Bronchial epithelial cell (primary cell): ENCODE results near the gene FLT3LG. TPM values are rescaled to one million over a fixed set of nuclear protein-coding genes. Genes with fewer than 3 reads are reported as not detected.
"Not testable (repeated sequence)": the region's sequence is repeated elsewhere in the genome, so short reads cannot be mapped to it uniquely, and the experiment has no call there.

Experiments
- DNase-seq: peaks from one replicate; pipeline ENCODE4 v3.0.0-alpha.2; 2010; ENCODE audit warnings: low read depth
- FAIRE-seq: peaks from 2 replicates; lab custom pipeline; 2011; peaks lifted over from hg19 to GRCh38; lab: Jason Lieb, UNC
- H3K27me3 ChIP-seq: 2 replicates; pipeline ENCODE4 v1.5.1; 2011; ENCODE audit warnings: low read length; ENCODE audit not compliant: control insufficient read depth, insufficient read depth
- H3K36me3 ChIP-seq: 2 replicates; pipeline ENCODE4 v1.5.1; 2011; ENCODE audit warnings: low read length; ENCODE audit not compliant: control insufficient read depth, insufficient read depth
- H3K4me3 ChIP-seq: 2 replicates; pipeline ENCODE4 v1.5.1; 2011; ENCODE audit warnings: mild to moderate bottlenecking, low read depth, low read length, control low read depth
- total RNA-seq: library from RNA; depleted of rRNA; stranded (reverse); fragments of >200 nt; gene quantifications from 2 replicates; pipeline ENCODE4 v1.2.1, GENCODE V29; 2014
- TF ChIP-seq, protein P1 (sequence below): IDR thresholded peaks from 2 replicates; pipeline ENCODE4 v1.5.1; 2011; ENCODE audit warnings: mild to moderate bottlenecking, moderate library complexity, low read length, control low read depth, inconsistent platforms; ENCODE audit not compliant: insufficient read depth, severe bottlenecking

FLT3LG gene
- total RNA-seq, 1 donor from 2014 or later = not detected

DNA sequence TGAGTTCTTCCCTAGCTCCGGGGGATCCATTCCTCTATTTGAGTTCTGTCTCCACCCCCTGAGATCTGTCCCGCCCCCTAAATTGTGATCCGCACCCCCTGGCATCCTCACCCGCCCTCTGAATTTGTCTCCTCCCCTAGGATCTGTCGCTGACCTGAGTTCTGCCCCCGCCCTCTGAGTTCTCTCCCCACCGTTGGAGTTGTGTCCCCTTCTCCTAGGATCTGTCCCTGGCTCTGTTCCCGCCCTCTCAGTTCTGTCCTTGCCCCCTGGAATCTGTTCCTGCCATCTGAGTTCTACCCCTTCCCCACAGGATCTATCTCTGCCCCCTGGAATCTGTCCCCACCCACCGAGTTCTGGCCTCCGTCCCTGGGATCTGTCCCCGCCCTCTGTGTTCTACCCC, 31.7 kb upstream of the FLT3LG start:
- FAIRE-seq = no peak
- peak overlapping the region; percentile 71 for H3K4me3 ChIP-seq
- no peak for DNase-seq
- peaks cover 36% of the 10 kb centered on the region for H3K27me3 ChIP-seq
- H3K36me3 ChIP-seq = peaks cover 9% of the 10 kb centered on the region
- TF ChIP-seq, protein P1, sequence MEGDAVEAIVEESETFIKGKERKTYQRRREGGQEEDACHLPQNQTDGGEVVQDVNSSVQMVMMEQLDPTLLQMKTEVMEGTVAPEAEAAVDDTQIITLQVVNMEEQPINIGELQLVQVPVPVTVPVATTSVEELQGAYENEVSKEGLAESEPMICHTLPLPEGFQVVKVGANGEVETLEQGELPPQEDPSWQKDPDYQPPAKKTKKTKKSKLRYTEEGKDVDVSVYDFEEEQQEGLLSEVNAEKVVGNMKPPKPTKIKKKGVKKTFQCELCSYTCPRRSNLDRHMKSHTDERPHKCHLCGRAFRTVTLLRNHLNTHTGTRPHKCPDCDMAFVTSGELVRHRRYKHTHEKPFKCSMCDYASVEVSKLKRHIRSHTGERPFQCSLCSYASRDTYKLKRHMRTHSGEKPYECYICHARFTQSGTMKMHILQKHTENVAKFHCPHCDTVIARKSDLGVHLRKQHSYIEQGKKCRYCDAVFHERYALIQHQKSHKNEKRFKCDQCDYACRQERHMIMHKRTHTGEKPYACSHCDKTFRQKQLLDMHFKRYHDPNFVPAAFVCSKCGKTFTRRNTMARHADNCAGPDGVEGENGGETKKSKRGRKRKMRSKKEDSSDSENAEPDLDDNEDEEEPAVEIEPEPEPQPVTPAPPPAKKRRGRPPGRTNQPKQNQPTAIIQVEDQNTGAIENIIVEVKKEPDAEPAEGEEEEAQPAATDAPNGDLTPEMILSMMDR = no peak

DNA sequence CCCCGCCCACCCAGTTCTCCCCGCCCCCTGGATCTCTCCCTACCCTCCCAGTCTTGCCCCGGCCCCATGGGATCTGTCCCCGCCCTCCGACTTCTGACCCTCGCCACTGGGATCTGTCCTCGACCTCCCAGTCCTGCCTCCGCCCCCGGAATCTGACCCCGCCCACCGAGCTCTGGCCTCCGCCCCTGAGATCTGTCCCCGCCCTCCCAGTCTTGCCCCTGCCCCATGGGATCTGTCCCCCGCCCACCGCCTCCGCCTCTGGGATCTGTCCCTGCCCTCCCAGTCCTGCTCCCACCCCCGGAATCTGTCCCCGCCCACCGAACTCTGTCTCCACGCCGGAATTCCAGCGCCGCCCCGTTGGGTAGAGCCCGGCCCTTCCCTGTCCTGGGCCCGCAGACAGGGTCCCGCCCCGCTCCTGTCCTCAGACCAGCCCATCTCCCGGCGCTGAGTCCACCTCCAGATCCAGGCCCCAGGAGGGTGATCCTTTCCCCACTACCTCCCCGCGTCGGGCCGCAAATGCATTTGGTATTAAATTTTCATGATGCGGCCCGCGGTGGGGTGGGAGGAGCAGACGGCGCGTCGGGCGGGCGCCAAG, 31.1 kb upstream of the FLT3LG start:
- H3K36me3 ChIP-seq = peaks cover 9% of the 10 kb centered on the region
- DNase-seq (peak; percentile 77), FAIRE-seq (no peak)
- TF ChIP-seq, protein P1 = no peak
- peak overlapping the region; percentile 71 for H3K4me3 ChIP-seq
- H3K27me3 ChIP-seq = peaks cover 31% of the 10 kb centered on the region

DNA sequence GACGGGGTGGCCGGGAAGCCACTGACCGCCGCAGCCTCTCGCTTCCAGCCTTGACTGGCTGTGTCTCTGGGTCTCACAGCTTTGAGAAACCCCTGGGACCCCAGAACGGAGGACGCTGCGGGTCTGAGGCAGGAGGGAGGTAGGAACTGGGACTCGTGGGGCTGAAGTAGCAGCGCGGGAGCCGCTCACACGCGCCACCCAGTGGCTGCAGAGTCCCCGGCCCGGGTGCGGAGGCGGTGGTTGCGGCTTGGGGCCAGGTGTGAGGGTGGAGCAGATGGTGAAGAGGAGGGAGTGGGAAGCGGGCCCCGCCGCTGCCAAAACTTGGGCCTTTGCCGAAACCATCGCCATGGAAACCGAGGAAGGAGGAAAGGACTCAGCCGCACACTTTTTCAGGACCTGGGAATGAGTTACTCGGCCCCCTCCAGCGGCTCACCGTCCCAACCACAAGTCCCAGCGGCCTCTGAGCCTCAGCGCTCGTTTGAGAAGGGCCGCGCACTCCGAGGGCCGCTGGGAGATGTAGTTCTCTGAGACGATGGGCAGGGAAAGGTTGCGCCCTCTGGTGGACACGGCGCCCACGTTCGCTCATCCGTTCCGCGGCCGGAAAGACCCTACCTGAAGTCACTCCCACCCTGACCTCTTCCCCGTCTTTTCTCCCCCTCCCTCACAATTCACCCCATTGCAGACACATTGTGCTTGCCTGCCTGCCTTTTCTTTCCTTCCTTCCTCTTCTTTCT, 30.5 kb upstream of the FLT3LG start:
- FAIRE-seq (peak; percentile 64), DNase-seq (peak; percentile 78)
- TF ChIP-seq, protein P1 = peak; percentile 91
- Histone ChIP-seq H3K27me3 (peaks cover 25% of the 10 kb centered on the region), H3K4me3 (peak overlapping the region; percentile 71), H3K36me3 (peaks cover 15% of the 10 kb centered on the region)

DNA sequence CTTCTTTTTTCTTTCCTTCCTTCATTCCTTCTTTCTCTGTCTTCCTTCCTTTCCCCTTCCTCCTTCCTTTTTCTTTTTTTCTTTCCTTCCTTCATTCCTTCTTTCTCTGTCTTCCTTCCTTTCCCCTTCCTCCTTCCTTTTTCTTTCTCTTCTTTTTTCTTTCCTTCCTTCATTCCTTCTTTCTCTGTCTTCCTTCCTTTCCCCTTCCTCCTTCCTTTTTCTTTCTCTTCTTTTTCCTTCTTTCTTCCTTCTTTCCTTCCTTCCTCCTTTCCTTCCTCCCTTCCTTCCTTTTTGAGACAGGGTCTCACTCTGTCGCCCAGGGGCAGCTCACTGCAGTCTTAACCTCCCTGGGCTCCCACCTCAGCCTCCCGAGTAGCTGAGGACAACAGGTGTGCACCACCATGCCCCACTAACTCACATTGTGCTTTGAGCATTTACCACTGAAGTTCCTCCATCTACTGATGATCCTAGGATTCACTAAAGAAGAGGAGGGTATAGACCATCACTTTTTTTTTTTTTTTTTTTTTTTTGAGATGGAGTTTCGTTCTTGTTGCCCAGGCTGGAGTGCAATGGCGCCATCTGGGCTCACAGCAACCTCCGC, 29.8 kb upstream of the FLT3LG start:
- Histone ChIP-seq H3K36me3 (peaks cover 15% of the 10 kb centered on the region), H3K27me3 (peaks cover 19% of the 10 kb centered on the region)
- FAIRE-seq, H3K4me3 ChIP-seq, DNase-seq: not testable (repeated sequence)

DNA sequence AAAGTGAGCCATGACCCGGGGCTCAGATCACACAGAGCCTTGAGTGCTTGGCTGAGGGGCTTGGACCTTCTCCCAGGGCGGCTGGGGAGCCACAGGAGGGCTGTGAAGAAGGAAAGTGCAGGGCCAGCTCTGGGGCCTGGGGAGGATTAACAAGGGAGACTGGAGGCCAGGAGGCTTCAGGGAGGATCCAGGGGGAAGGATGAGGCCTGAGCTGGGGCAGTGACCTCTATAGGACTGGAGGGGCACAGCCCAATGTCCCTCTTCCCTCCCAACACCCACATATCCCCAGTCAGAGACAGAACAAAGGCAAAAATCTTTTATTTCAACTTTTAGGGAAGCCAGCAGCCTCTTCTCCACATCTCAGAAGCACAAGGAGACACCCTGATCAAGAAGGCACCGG, 28.0 kb upstream of the FLT3LG start:
- no peak overlapping the region for H3K4me3 ChIP-seq
- DNase-seq = no peak
- no peak for FAIRE-seq
- peaks cover 15% of the 10 kb centered on the region for H3K36me3 ChIP-seq
- TF ChIP-seq, protein P1 = no peak
- peaks cover 8% of the 10 kb centered on the region for H3K27me3 ChIP-seq
